Neural progenitor cell (in vitro differentiated cells): Measurements from ENCODE around the gene ARR3. TPM values are rescaled to one million over a fixed set of nuclear protein-coding genes. Genes with fewer than 3 reads are reported as not detected.
"Not testable (repeated sequence)": the region's sequence is repeated elsewhere in the genome, so short reads cannot be mapped to it uniquely, and the experiment has no call there.

Source experiments
- DNase-seq: peaks from one replicate; pipeline ENCODE4 v3.0.0-alpha.2; 2016; ENCODE audit warnings: low spot score
- H2AFZ ChIP-seq: fragments of 200-600 bp; sonication (generic); replicated peaks from 2 replicates; pipeline ENCODE4 v1.6.1; 2016; ENCODE audit warnings: antibody characterized with exemption
- H3F3A ChIP-seq: fragments of 200-600 bp; sonication (generic); 2 replicates; pipeline ENCODE4 v1.6.1; 2016; ENCODE audit warnings: antibody characterized with exemption, low read depth
- H3K27ac ChIP-seq: fragments of 200-600 bp; sonication (generic); 2 replicates; pipeline ENCODE4 v1.5.1; 2016; ENCODE audit warnings: mild to moderate bottlenecking
- H3K27me3 ChIP-seq: fragments of 200-600 bp; sonication (generic); 2 replicates; pipeline ENCODE4 v1.6.1; 2016; ENCODE audit warnings: mild to moderate bottlenecking, moderate library complexity
- H3K36me3 ChIP-seq: fragments of 200-600 bp; sonication (generic); 2 replicates; pipeline ENCODE4 v1.5.1; 2016
- H3K4me1 ChIP-seq: fragments of 200-600 bp; sonication (generic); 2 replicates; pipeline ENCODE4 v1.6.1; 2016; ENCODE audit warnings: mixed run types
- H3K4me2 ChIP-seq: fragments of 200-600 bp; sonication (generic); 2 replicates; pipeline ENCODE4 v1.6.1; 2016
- H3K4me3 ChIP-seq: fragments of 200-600 bp; sonication (generic); 2 replicates; pipeline ENCODE4 v1.5.1; 2016
- H3K79me2 ChIP-seq: fragments of 200-600 bp; sonication (generic); 2 replicates; pipeline ENCODE4 v1.6.1; 2016; ENCODE audit warnings: low read depth
- H3K9ac ChIP-seq: fragments of 200-600 bp; sonication (generic); 2 replicates; pipeline ENCODE4 v1.6.1; 2016
- H3K9me3 ChIP-seq: fragments of 200-600 bp; sonication (generic); 2 replicates; pipeline ENCODE4 v1.5.1; 2016; ENCODE audit warnings: low read depth
- H4K20me1 ChIP-seq: fragments of 200-600 bp; sonication (generic); 2 replicates; pipeline ENCODE4 v1.6.1; 2016; ENCODE audit warnings: low read depth
- H3K27ac Mint-ChIP-seq: 3 replicates; pipeline ENCODE4 v1.8.0; 2021; ENCODE audit warnings: mixed read lengths
- H3K27me3 Mint-ChIP-seq: 2 replicates; pipeline ENCODE4 v1.8.0; 2022; ENCODE audit warnings: low read depth, mild to moderate bottlenecking, inconsistent platforms, moderate library complexity, mixed read lengths; ENCODE audit not compliant: insufficient read depth
- H3K36me3 Mint-ChIP-seq: 3 replicates; pipeline ENCODE4 v1.8.0; 2021; ENCODE audit warnings: mixed read lengths
- H3K4me1 Mint-ChIP-seq: 3 replicates; pipeline ENCODE4 v1.8.0; 2021; ENCODE audit warnings: mixed read lengths
- H3K4me3 Mint-ChIP-seq: 3 replicates; pipeline ENCODE4 v1.8.0; 2021; ENCODE audit warnings: mild to moderate bottlenecking, moderate library complexity, mixed read lengths
- H3K9me3 Mint-ChIP-seq: 3 replicates; pipeline ENCODE4 v1.8.0; 2020; ENCODE audit warnings: mixed read lengths
- CTCF ChIP-seq: fragments of 200-600 bp; sonication (generic); IDR thresholded peaks from 2 replicates; pipeline ENCODE4 v1.5.1; 2017; ENCODE audit warnings: antibody characterized with exemption, mild to moderate bottlenecking
- EZH2 ChIP-seq: fragments of 200-600 bp; sonication (generic); IDR thresholded peaks from 2 replicates; pipeline ENCODE4 v1.6.1; 2017; ENCODE audit warnings: antibody characterized with exemption, mild to moderate bottlenecking, moderate library complexity
- EZH2phosphoT487 ChIP-seq: fragments of 200-600 bp; sonication (generic); IDR thresholded peaks from 2 replicates; pipeline ENCODE4 v1.6.1; 2017; ENCODE audit warnings: antibody characterized with exemption
- total RNA-seq: library from RNA; depleted of rRNA; stranded (reverse); fragments of >200 nt; gene quantifications from 2 replicates; pipeline ENCODE4 v1.2.3, GENCODE V29; 2015; ENCODE audit warnings: low replicate concordance

The ARR3 gene
- total RNA-seq, 1 donor from 2014 or later: not detected

GRCh38 chrX:70264784-70265183 is 3.4 kb upstream of the ARR3 start:
- no peak overlapping the region for H3K4me2 ChIP-seq
- Mint-ChIP-seq H3K27me3 (peaks cover 2% of the 10 kb centered on the region), H3K4me3 (no peak overlapping the region), H3K27ac (no peak overlapping the region), H3K9me3 (peaks cover 3% of the 10 kb centered on the region), H3K4me1 (peaks cover 6% of the 10 kb centered on the region), H3K36me3 (no peaks in the 10 kb centered on the region)
- H3K4me3 ChIP-seq: no peak overlapping the region
- no peaks in the 10 kb centered on the region for H3K4me1 ChIP-seq
- no peak overlapping the region for H3K27ac ChIP-seq
- H3K9ac ChIP-seq: no peak overlapping the region
- H3K36me3 ChIP-seq: no peaks in the 10 kb centered on the region
- TF ChIP-seq EZH2: no peak
- TF ChIP-seq EZH2phosphoT487: no peak
- TF ChIP-seq CTCF: no peak
- H2AFZ ChIP-seq: no peak overlapping the region
- no peaks in the 10 kb centered on the region for H4K20me1 ChIP-seq
- DNase-seq: peak; percentile 7
- no peaks in the 10 kb centered on the region for H3K27me3 ChIP-seq
- H3F3A ChIP-seq: no peaks in the 10 kb centered on the region
- no peaks in the 10 kb centered on the region for H3K9me3 ChIP-seq
- no peaks in the 10 kb centered on the region for H3K79me2 ChIP-seq

GRCh38 chrX:70274029-70274428 is 5.9 kb downstream of the ARR3 start:
- H3K9me3 Mint-ChIP-seq: not testable (repeated sequence)

GRCh38 chrX:70279081-70279480 is 10.9 kb downstream of the ARR3 start:
- H3F3A ChIP-seq: no peaks in the 10 kb centered on the region
- Mint-ChIP-seq H3K9me3 (peaks cover 11% of the 10 kb centered on the region), H3K27me3 (peaks cover 4% of the 10 kb centered on the region), H3K4me3 (no peak overlapping the region), H3K36me3 (no peaks in the 10 kb centered on the region), H3K4me1 (no peaks in the 10 kb centered on the region), H3K27ac (no peak overlapping the region)
- no peaks in the 10 kb centered on the region for H3K79me2 ChIP-seq
- no peaks in the 10 kb centered on the region for H3K27me3 ChIP-seq
- H4K20me1 ChIP-seq: no peaks in the 10 kb centered on the region
- H3K36me3 ChIP-seq: no peaks in the 10 kb centered on the region
- no peak overlapping the region for H3K27ac ChIP-seq
- H3K9me3 ChIP-seq: peaks cover 4% of the 10 kb centered on the region
- no peak for DNase-seq
- H2AFZ ChIP-seq: no peak overlapping the region
- H3K9ac ChIP-seq: no peak overlapping the region
- H3K4me2 ChIP-seq: no peak overlapping the region
- no peak overlapping the region for H3K4me3 ChIP-seq
- H3K4me1 ChIP-seq: no peaks in the 10 kb centered on the region
- TF ChIP-seq EZH2: no peak
- TF ChIP-seq CTCF: no peak
- no peak for TF ChIP-seq EZH2phosphoT487

More at GRCh38 chrX:70274029-70274428, 5.9 kb downstream of the ARR3 start:
- H3F3A ChIP-seq, H3K4me3 Mint-ChIP-seq, H3K4me2 ChIP-seq, H3K27me3 ChIP-seq, H3K79me2 ChIP-seq, H3K36me3 Mint-ChIP-seq, H4K20me1 ChIP-seq, H2AFZ ChIP-seq, H3K27me3 Mint-ChIP-seq, H3K4me3 ChIP-seq, H3K27ac ChIP-seq, H3K27ac Mint-ChIP-seq, H3K4me1 Mint-ChIP-seq, DNase-seq, H3K36me3 ChIP-seq, H3K4me1 ChIP-seq, H3K9ac ChIP-seq, H3K9me3 ChIP-seq: not testable (repeated sequence)

GRCh38 chrX:70280573-70280972 is 12.4 kb downstream of the ARR3 start:
- Histone ChIP-seq H3F3A (no peaks in the 10 kb centered on the region), H3K4me1 (no peaks in the 10 kb centered on the region), H3K27ac (no peak overlapping the region), H3K9me3 (no peaks in the 10 kb centered on the region), H3K9ac (no peak overlapping the region), H4K20me1 (no peaks in the 10 kb centered on the region), H3K36me3 (no peaks in the 10 kb centered on the region), H3K4me2 (no peak overlapping the region), H3K79me2 (no peaks in the 10 kb centered on the region), H3K4me3 (no peak overlapping the region), H3K27me3 (no peaks in the 10 kb centered on the region), H2AFZ (no peak overlapping the region)
- no peak for DNase-seq
- Mint-ChIP-seq H3K36me3 (peaks cover 2% of the 10 kb centered on the region), H3K27ac (no peak overlapping the region), H3K4me3 (no peak overlapping the region), H3K4me1 (no peaks in the 10 kb centered on the region), H3K9me3 (peaks cover 11% of the 10 kb centered on the region), H3K27me3 (peaks cover 4% of the 10 kb centered on the region)
- no peak for TF ChIP-seq EZH2phosphoT487
- no peak for TF ChIP-seq CTCF
- TF ChIP-seq EZH2: no peak
